Cardiac muscle cell (in vitro differentiated cells and primary cell): ENCODE results near the gene A2M. TPM values are rescaled to one million over a fixed set of nuclear protein-coding genes. Genes with fewer than 3 reads are reported as not detected.

Experiments
- DNase-seq, 2 donors: peaks; one replicate each; pipeline versions ENCODE4 v3.0.0 to v3.0.0-alpha.2; 2010 to 2017; ENCODE audit warnings: low read depth in 1 of 2, low spot score in 1 of 2
- H3K27ac ChIP-seq: fragments of 200-600 bp; sonication (generic); 2 replicates; pipeline ENCODE4 v1.5.1; 2016
- H3K27me3 ChIP-seq: fragments of 200-600 bp; sonication (generic); 2 replicates; pipeline ENCODE4 v1.6.0; 2016; ENCODE audit warnings: control low read depth
- H3K36me3 ChIP-seq: fragments of 200-600 bp; sonication (generic); 2 replicates; pipeline ENCODE4 v1.5.1; 2016; ENCODE audit warnings: control low read depth
- H3K4me1 ChIP-seq: fragments of 200-600 bp; sonication (generic); 2 replicates; pipeline ENCODE4 v1.8.1; 2017; ENCODE audit warnings: low read depth, mild to moderate bottlenecking, mixed run types
- H3K4me3 ChIP-seq: fragments of 200-600 bp; sonication (generic); 2 replicates; pipeline ENCODE4 v1.5.1; 2016; ENCODE audit warnings: mild to moderate bottlenecking
- H3K9me3 ChIP-seq: fragments of 200-600 bp; sonication (generic); 2 replicates; pipeline ENCODE4 v1.5.1; 2017; ENCODE audit warnings: low read depth, mild to moderate bottlenecking, control low read depth
- polyA plus RNA-seq: library from polyadenylated mRNA; unstranded; fragments of >200 nt; fragmentation: Nextera tagmentation; extraction: Ambion mirVana; gene quantifications from 2 replicates; pipeline ENCODE4 v1.2.1, GENCODE V29; 2016
- total RNA-seq: library from RNA; depleted of rRNA; stranded (reverse); fragments of >200 nt; gene quantifications from 2 replicates; pipeline ENCODE4 v1.2.3, GENCODE V29; 2016
- TF ChIP-seq, protein P1 (sequence below): IDR thresholded peaks from 2 replicates; pipeline ENCODE4 v1.5.1; 2012; ENCODE audit warnings: low read depth, mild to moderate bottlenecking, low read length

The A2M gene
- total and polyA plus RNA-seq, 2 experiments from 2014 or later = 63.5 to 104 TPM

DNA sequence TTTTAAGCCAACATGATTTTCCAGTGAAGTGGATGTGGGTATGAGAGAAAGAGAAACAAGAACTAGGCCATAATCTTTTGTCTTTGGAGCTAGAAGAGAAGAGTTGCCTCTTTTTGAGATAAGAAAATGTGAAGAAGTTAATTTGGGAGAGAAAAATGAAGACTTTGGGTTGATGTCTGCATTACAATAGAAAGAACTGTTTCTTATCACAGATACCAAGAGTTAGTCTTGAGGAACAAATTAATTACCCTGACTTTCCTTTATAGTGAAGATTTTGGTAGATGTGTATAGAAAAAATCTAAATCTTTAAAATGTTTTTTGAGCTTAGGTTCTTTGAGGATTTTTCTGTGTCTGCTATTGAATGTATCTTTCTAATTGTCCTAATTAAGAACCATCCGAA lies 4.2 kb downstream of the A2M start:
- Histone ChIP-seq H3K9me3 (no peaks in the 10 kb centered on the region), H3K27ac (no peak overlapping the region), H3K27me3 (no peaks in the 10 kb centered on the region), H3K4me3 (no peak overlapping the region), H3K4me1 (peaks cover 15% of the 10 kb centered on the region), H3K36me3 (no peaks in the 10 kb centered on the region)
- no peak for DNase-seq
- TF ChIP-seq, protein P1, sequence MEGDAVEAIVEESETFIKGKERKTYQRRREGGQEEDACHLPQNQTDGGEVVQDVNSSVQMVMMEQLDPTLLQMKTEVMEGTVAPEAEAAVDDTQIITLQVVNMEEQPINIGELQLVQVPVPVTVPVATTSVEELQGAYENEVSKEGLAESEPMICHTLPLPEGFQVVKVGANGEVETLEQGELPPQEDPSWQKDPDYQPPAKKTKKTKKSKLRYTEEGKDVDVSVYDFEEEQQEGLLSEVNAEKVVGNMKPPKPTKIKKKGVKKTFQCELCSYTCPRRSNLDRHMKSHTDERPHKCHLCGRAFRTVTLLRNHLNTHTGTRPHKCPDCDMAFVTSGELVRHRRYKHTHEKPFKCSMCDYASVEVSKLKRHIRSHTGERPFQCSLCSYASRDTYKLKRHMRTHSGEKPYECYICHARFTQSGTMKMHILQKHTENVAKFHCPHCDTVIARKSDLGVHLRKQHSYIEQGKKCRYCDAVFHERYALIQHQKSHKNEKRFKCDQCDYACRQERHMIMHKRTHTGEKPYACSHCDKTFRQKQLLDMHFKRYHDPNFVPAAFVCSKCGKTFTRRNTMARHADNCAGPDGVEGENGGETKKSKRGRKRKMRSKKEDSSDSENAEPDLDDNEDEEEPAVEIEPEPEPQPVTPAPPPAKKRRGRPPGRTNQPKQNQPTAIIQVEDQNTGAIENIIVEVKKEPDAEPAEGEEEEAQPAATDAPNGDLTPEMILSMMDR = no peak

DNA sequence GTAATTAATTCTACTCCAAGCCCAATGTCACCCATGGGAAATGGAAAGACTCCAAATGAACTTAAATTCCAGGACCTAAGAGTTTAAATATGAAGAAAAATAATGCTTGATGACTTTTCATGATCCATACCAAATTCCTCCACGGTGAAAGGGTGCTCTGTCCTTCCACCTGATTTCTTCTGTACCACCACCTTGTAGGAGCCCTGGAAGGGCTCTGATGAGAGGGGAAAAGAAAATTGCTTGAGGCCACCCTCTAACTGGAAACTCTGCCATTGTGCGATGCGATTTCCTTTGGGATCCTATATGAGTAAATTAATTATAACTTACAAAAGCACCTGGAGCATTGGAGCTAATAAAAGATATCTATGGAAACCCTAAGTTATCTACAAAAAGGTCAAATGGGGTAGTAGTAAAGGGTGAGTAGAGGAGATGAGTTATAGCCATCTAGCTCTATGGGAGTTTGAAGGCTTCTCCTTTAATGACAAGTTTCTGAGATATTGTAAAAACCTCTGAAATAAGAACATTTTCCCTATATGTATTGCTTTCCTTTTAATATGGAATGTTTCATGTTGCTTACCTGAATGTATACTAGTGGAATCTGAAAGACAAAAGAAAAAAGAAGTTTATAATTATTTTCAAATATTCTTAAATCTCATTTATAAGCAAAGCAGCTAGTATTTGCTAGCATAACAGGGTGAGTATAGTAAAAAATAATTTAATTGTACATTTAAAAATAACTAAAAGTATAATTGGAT lies 5.8 kb downstream of the A2M start:
- Histone ChIP-seq H3K36me3 (no peaks in the 10 kb centered on the region), H3K27me3 (no peaks in the 10 kb centered on the region), H3K4me1 (peaks cover 3% of the 10 kb centered on the region), H3K27ac (no peak overlapping the region), H3K9me3 (no peaks in the 10 kb centered on the region), H3K4me3 (no peak overlapping the region)
- DNase-seq = no peak
- TF ChIP-seq, protein P1 = no peak

DNA sequence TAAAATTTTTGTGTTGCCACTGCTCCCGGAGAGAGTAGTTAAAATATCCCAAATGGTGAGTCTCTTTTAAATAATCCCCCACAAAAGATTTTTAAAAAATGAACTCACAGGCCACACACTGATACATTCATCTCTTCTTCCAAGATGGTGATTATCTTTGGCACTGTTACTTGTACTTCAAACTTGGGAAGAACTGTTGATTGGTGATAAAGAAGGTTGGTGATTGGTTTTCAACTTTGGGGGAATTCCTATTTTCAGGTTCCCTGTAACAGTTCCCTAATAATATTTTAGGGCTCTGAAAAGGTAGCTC lies 6.6 kb downstream of the A2M start:
- H3K4me3 ChIP-seq = no peak overlapping the region
- no peaks in the 10 kb centered on the region for H3K27me3 ChIP-seq
- no peak overlapping the region for H3K27ac ChIP-seq
- H3K9me3 ChIP-seq = no peaks in the 10 kb centered on the region
- H3K36me3 ChIP-seq = no peaks in the 10 kb centered on the region
- TF ChIP-seq, protein P1 = no peak
- peaks cover 3% of the 10 kb centered on the region for H3K4me1 ChIP-seq
- no peak for DNase-seq

DNA sequence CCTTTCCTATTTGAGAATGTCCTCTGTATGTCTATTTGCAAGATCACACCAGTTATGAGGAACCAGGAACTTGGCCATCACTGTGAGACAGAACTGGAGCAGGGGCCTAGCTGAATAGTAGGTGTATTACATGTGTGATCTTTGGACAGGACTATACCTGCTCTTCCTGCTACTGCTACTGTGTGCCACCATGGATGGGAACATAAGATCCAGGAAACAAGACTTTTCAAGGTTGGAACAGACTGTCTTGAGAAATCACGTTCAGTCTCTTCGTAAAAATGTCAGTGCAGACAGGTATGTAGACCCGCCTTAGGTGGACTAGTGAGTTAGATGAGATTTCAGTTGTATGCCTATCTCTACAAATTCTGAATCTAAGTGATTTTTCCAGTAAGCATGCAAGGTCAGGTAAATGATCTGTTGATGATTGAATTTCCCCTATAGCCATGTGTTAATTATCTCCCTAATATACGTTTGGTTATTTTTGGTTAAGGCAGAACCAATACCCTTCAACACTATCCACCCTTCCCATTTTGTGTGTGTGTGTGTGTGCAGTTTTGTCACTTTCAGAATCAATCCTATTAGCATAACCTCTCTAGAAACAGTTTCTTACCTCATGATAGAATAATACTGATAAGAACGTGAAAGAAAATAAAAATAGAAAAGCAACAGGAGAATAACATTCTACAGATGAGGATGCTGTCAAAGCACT lies 7.1 kb downstream of the A2M start:
- TF ChIP-seq, protein P1 = no peak
- no peaks in the 10 kb centered on the region for H3K9me3 ChIP-seq
- no peak for DNase-seq
- no peak overlapping the region for H3K4me3 ChIP-seq
- H3K27ac ChIP-seq = no peak overlapping the region
- H3K4me1 ChIP-seq = peaks cover 3% of the 10 kb centered on the region
- no peaks in the 10 kb centered on the region for H3K36me3 ChIP-seq
- no peaks in the 10 kb centered on the region for H3K27me3 ChIP-seq

DNA sequence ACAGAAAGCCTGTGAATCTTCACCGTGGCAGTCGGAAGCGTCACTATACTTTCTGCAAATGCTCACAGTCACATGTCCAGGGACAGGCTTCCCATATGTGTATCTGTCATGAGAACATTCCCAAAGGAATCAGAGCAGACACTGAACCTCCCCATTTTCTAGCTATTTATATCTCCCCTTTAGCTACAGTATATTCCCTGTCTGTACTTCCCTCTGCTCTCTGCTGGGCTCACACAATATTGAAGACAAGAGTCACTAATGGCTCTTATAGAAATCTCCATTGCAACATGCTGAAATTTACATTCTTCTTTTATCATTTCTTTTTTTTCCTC lies 8.2 kb downstream of the A2M start:
- Histone ChIP-seq H3K27ac (no peak overlapping the region), H3K27me3 (no peaks in the 10 kb centered on the region), H3K36me3 (no peaks in the 10 kb centered on the region), H3K9me3 (no peaks in the 10 kb centered on the region), H3K4me3 (no peak overlapping the region), H3K4me1 (peaks cover 3% of the 10 kb centered on the region)
- TF ChIP-seq, protein P1 = no peak
- DNase-seq = no peak
